Activated naive CD4-positive, alpha-beta T cell treated with anti-CD3 and anti-CD28 coated beads for 36 hours (primary cell): ENCODE results near the gene M6PR. TPM values are rescaled to one million over a fixed set of nuclear protein-coding genes. Genes with fewer than 3 reads are reported as not detected.

Source experiments
- CTCF ChIA-PET: fragments of 350-600 bp; sonication (Branson Sonifier 250); formaldehyde crosslinking; loops from one replicate; lab custom pipeline; 2021; ENCODE audit warnings: antibody characterized with exemption; lab: Charles Lee
- DNase-seq: peaks from one replicate; pipeline ENCODE4 v3.0.0-alpha.2; 2020
- H3K27ac Mint-ChIP-seq: one replicate; pipeline ENCODE4 v1.8.0; 2021; ENCODE audit warnings: mild to moderate bottlenecking, mixed read lengths
- H3K27me3 Mint-ChIP-seq: one replicate; pipeline ENCODE4 v1.8.0; 2021; ENCODE audit warnings: low read depth, mixed read lengths
- H3K36me3 Mint-ChIP-seq: one replicate; pipeline ENCODE4 v1.8.0; 2021; ENCODE audit warnings: low read depth, mixed read lengths
- H3K4me1 Mint-ChIP-seq: one replicate; pipeline ENCODE4 v1.8.0; 2021; ENCODE audit warnings: low read depth, mixed read lengths
- H3K4me3 Mint-ChIP-seq: one replicate; pipeline ENCODE4 v1.8.0; 2021; ENCODE audit warnings: mild to moderate bottlenecking, moderate library complexity, mixed read lengths
- H3K9me3 Mint-ChIP-seq: one replicate; pipeline ENCODE4 v1.8.0; 2021; ENCODE audit warnings: mixed read lengths
- intact Hi-C: fragments of 100-400 bp; cut with micrococcal nuclease; formaldehyde crosslinking; loops from one replicate; pipeline ENCODE4 v1.15.1; 2023
- total RNA-seq, 2 experiments: library from RNA; stranded (reverse); gene quantifications; one replicate each; pipeline ENCODE4 v1.2.3, GENCODE V29; 2021

M6PR gene
- total RNA-seq: 100 to 1,000 TPM; 139 to 140 TPM

- Mint-ChIP-seq H3K9me3 (peaks cover 8% of the 10 kb centered on the region), H3K27ac (peak within 1 kb of the TSS; percentile 96), H3K27me3 (no peaks in the 10 kb centered on the region), H3K4me3 (peak within 1 kb of the TSS; percentile 99), H3K36me3 (peaks cover 22% of the 10 kb centered on the region), H3K4me1 (peaks cover 56% of the 10 kb centered on the region)
- peak; percentile 95 for DNase-seq
- CTCF ChIA-PET: interaction anchor here (0.6 to 8.7 kb wide), 30 partner anchors 9 to 1227 kb away, joined by 3 to 191 read pairs (median 4); no protein-coding TSS in a partner anchor
- intact Hi-C loops: loop anchor here (1.0 to 5.0 kb wide), 8 partner anchors 35 to 706 kb away; partner anchors contain the start of genes KLRG1, PHC1 and RIMKLB
These were observed at the start of gene M6PR for GRCh38 chr12:8949342-8950220. Gene M6PR, minus strand, starts transcription at chr12:8949645. Its CDS starts 3,241 bp downstream, at chr12:8946404.

- intact Hi-C loops: loop anchor here (1.0 to 10.0 kb wide), 8 partner anchors 10 to 870 kb away; partner anchors contain the start of genes CLEC2B and CLEC2D
- H3K4me3 Mint-ChIP-seq: no peak overlapping the region
- CTCF ChIA-PET: interaction anchor here (0.6 to 1.5 kb wide), 6 partner anchors 25 to 47 kb away, joined by 3 to 12 read pairs (median 4); partner anchors contain the start of gene M6PR
- H3K4me1 Mint-ChIP-seq: peaks cover 67% of the 10 kb centered on the region
- H3K27me3 Mint-ChIP-seq: no peaks in the 10 kb centered on the region
- DNase-seq: peak; percentile 65
- H3K27ac Mint-ChIP-seq: peak overlapping the region; percentile 16
- H3K36me3 Mint-ChIP-seq: peaks cover 8% of the 10 kb centered on the region
- H3K9me3 Mint-ChIP-seq: no peaks in the 10 kb centered on the region
These were observed 47.4 kb upstream of the M6PR start for GRCh38 chr12:8996682-8997405.

- DNase-seq: no peak
- Mint-ChIP-seq H3K4me3 (no peak overlapping the region), H3K27me3 (no peaks in the 10 kb centered on the region), H3K4me1 (peaks cover 64% of the 10 kb centered on the region), H3K27ac (no peak overlapping the region), H3K36me3 (peaks cover 8% of the 10 kb centered on the region), H3K9me3 (no peaks in the 10 kb centered on the region)
- CTCF ChIA-PET: interaction anchor here (0.8 kb wide), 1 partner anchor 44 kb away, joined by 3 read pairs; no protein-coding TSS in a partner anchor
- intact Hi-C loops: loop anchor here (5.0 to 10.0 kb wide), 2 partner anchors 670 to 872 kb away; partner anchors contain the start of genes CLEC2B and CLEC2D
These were observed 45.8 kb upstream of the M6PR start for GRCh38 chr12:8995021-8995775.

- Mint-ChIP-seq H3K36me3 (peaks cover 2% of the 10 kb centered on the region), H3K4me1 (peaks cover 64% of the 10 kb centered on the region), H3K4me3 (peak overlapping the region; percentile 53), H3K27ac (peak overlapping the region; percentile 46), H3K27me3 (no peaks in the 10 kb centered on the region), H3K9me3 (no peaks in the 10 kb centered on the region)
- intact Hi-C loops: loop anchor here (10.0 kb wide), 1 partner anchor 671 kb away; the partner anchor contains the start of gene CLEC2D
- CTCF ChIA-PET: no interaction called here
- no peak for DNase-seq
These were observed 44.4 kb upstream of the M6PR start for GRCh38 chr12:8993827-8994226.

- peak; percentile 28 for DNase-seq
- no peaks in the 10 kb centered on the region for H3K9me3 Mint-ChIP-seq
- peaks cover 2% of the 10 kb centered on the region for H3K36me3 Mint-ChIP-seq
- CTCF ChIA-PET: interaction anchor here (0.6 to 1.9 kb wide), 7 partner anchors 18 to 47 kb away, joined by 3 to 5 read pairs (median 3); partner anchors contain the start of gene M6PR
- H3K27ac Mint-ChIP-seq: peak overlapping the region; percentile 79
- intact Hi-C loops: loop anchor here (10.0 kb wide), 1 partner anchor 673 kb away; the partner anchor contains the start of gene CLEC2D
- peaks cover 74% of the 10 kb centered on the region for H3K4me1 Mint-ChIP-seq
- no peaks in the 10 kb centered on the region for H3K27me3 Mint-ChIP-seq
- H3K4me3 Mint-ChIP-seq: peak overlapping the region; percentile 77
These were observed 42.2 kb upstream of the M6PR start for GRCh38 chr12:8991371-8992345.

GRCh38 chr12:8989413-8989812 lies 40.0 kb upstream of the M6PR start, which contains the start of gene KLRG1:
Gene KLRG1, plus strand, starts transcription at chr12:8989546. Its CDS starts 90 bp downstream, at chr12:8989636.
- H3K27me3 Mint-ChIP-seq: no peaks in the 10 kb centered on the region
- H3K9me3 Mint-ChIP-seq: no peaks in the 10 kb centered on the region
- intact Hi-C loops: loop anchor here (1.0 to 2.0 kb wide), 4 partner anchors 35 to 496 kb away; no protein-coding TSS in a partner anchor
- peak within 1 kb of the TSS; percentile 43 for H3K27ac Mint-ChIP-seq
- DNase-seq: peak; percentile 55
- CTCF ChIA-PET: interaction anchor here (1.0 to 1.8 kb wide), 2 partner anchors 48 to 60 kb away, joined by 3 to 10 read pairs; no protein-coding TSS in a partner anchor
- H3K4me1 Mint-ChIP-seq: peaks cover 61% of the 10 kb centered on the region
- H3K4me3 Mint-ChIP-seq: peak within 1 kb of the TSS; percentile 53
- no peaks in the 10 kb centered on the region for H3K36me3 Mint-ChIP-seq

GRCh38 chr12:8987685-8988084 lies 38.2 kb upstream of the M6PR start:
- Mint-ChIP-seq H3K4me3 (no peak overlapping the region), H3K9me3 (no peaks in the 10 kb centered on the region), H3K27me3 (no peaks in the 10 kb centered on the region), H3K36me3 (peaks cover 1% of the 10 kb centered on the region), H3K27ac (no peak overlapping the region), H3K4me1 (peaks cover 50% of the 10 kb centered on the region)
- CTCF ChIA-PET: interaction anchor here (0.8 to 1.5 kb wide), 4 partner anchors 37 to 62 kb away, joined by 4 to 5 read pairs (median 4); partner anchors contain the start of gene M6PR
- intact Hi-C loops: loop anchor here (1.0 to 2.0 kb wide), 2 partner anchors 9 to 37 kb away; no protein-coding TSS in a partner anchor
- no peak for DNase-seq

GRCh38 chr12:8987163-8987562 lies 37.7 kb upstream of the M6PR start:
- Mint-ChIP-seq H3K27me3 (no peaks in the 10 kb centered on the region), H3K4me3 (no peak overlapping the region), H3K9me3 (no peaks in the 10 kb centered on the region), H3K36me3 (peaks cover 1% of the 10 kb centered on the region), H3K27ac (no peak overlapping the region), H3K4me1 (peaks cover 47% of the 10 kb centered on the region)
- intact Hi-C loops: loop anchor here (1.0 kb wide), 1 partner anchor 9 kb away; no protein-coding TSS in a partner anchor
- DNase-seq: no peak
- CTCF ChIA-PET: interaction anchor here (0.8 to 1.5 kb wide), 4 partner anchors 36 to 63 kb away, joined by 4 to 5 read pairs (median 4); partner anchors contain the start of gene M6PR

GRCh38 chr12:8985213-8985754 lies 35.8 kb upstream of the M6PR start:
- DNase-seq: no peak
- Mint-ChIP-seq H3K36me3 (peaks cover 4% of the 10 kb centered on the region), H3K27ac (no peak overlapping the region), H3K9me3 (peaks cover 5% of the 10 kb centered on the region), H3K4me3 (no peak overlapping the region), H3K27me3 (no peaks in the 10 kb centered on the region), H3K4me1 (peaks cover 39% of the 10 kb centered on the region)
- intact Hi-C loops: no loop called here
- CTCF ChIA-PET: interaction anchor here (0.6 to 1.4 kb wide), 2 partner anchors 36 to 152 kb away, joined by 3 read pairs; partner anchors contain the start of gene M6PR

- intact Hi-C loops: no loop called here
- Mint-ChIP-seq H3K27me3 (no peaks in the 10 kb centered on the region), H3K27ac (no peak overlapping the region), H3K4me1 (peaks cover 4% of the 10 kb centered on the region), H3K9me3 (peaks cover 16% of the 10 kb centered on the region), H3K4me3 (no peak overlapping the region), H3K36me3 (peaks cover 13% of the 10 kb centered on the region)
- no peak for DNase-seq
- CTCF ChIA-PET: no interaction called here
These were observed 30.7 kb upstream of the M6PR start for GRCh38 chr12:8980137-8980536.
